A673 (cell line): ENCODE results near the gene FBLN1.

Experiments
- CTCF ChIP-seq: fragments of 300-800, 200-600 bp; sonication (generic); conservative IDR thresholded peaks from 2 replicates; pipeline ENCODE4 v1.5.1; 2017; ENCODE audit warnings: low read depth, mild to moderate bottlenecking, antibody characterized with exemption, low read length, moderate library complexity, mixed read lengths
- EZH2 ChIP-seq: fragments of 200-600 bp; sonication (generic); IDR thresholded peaks from 2 replicates; pipeline ENCODE4 v1.6.1; 2017; ENCODE audit warnings: borderline replicate concordance, low read depth, mild to moderate bottlenecking, mixed read lengths, antibody characterized with exemption, low read length; ENCODE audit not compliant: poor library complexity, severe bottlenecking

GRCh38 chr22:45579306-45579705, 76.6 kb downstream of the FBLN1 start:
- TF ChIP-seq CTCF (no peak), EZH2 (no peak)
